Central memory CD8-positive, alpha-beta T cell (primary cell): Measurements from ENCODE around the gene SEC16B.

Source experiments
- ATAC-seq: fragments of 150-1000 bp; cut with Tn5 transposase; replicated peaks from 2 replicates; pipeline ENCODE4 v1.10.0; 2022; ENCODE audit warnings: mild to moderate bottlenecking, moderate FRiP score, moderate number of reproducible peaks; ENCODE audit not compliant: poor library complexity, severe bottlenecking; ENCODE audit errors: extremely low read depth
- DNase-seq, 2 donors: peaks; one replicate each; pipeline ENCODE4 v3.0.0; 2021; ENCODE audit warnings: low spot score in 2 of 2
- H3K27ac Mint-ChIP-seq: one replicate; pipeline ENCODE4 v1.8.0; 2022; ENCODE audit warnings: low read depth, mild to moderate bottlenecking, moderate library complexity, mixed read lengths
- H3K27me3 Mint-ChIP-seq: one replicate; pipeline ENCODE4 v1.8.0; 2022; ENCODE audit warnings: mixed read lengths
- H3K36me3 Mint-ChIP-seq: one replicate; pipeline ENCODE4 v1.8.0; 2022; ENCODE audit warnings: mild to moderate bottlenecking, moderate library complexity, mixed read lengths; ENCODE audit not compliant: insufficient read depth
- H3K4me1 Mint-ChIP-seq: one replicate; pipeline ENCODE4 v1.8.0; 2022; ENCODE audit warnings: mixed read lengths
- H3K4me3 Mint-ChIP-seq: one replicate; pipeline ENCODE4 v1.8.0; 2022; ENCODE audit warnings: mild to moderate bottlenecking, moderate library complexity, mixed read lengths
- H3K9me3 Mint-ChIP-seq: one replicate; pipeline ENCODE4 v1.8.0; 2022; ENCODE audit warnings: mixed read lengths

The SEC16B gene

DNA sequence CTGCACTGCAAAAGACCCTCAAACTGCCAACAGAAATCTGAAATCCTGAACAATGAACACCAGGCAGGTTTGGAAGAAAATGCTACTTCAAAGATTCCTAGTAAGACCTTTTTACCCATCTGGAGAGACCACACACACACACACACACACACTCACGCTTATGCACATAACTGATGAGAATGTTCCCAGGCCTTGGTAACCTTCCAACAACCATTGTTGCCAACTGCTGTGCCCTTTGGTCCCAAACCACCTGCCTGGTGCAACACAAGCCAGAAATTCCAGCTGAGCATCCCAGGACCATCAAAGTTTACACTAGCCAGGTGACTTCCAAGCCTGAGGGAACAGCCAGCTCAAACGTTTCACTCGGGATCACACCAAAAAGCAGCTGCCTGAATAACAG, 56.9 kb downstream of the SEC16B start:
- Mint-ChIP-seq H3K27ac (no peak overlapping the region), H3K27me3 (no peaks in the 10 kb centered on the region), H3K4me3 (no peak overlapping the region), H3K36me3 (no peaks in the 10 kb centered on the region), H3K4me1 (no peaks in the 10 kb centered on the region), H3K9me3 (peaks cover 21% of the 10 kb centered on the region)
- ATAC-seq (no peak), DNase-seq (no peak)

GRCh38 chr1:177909416-177909815, 60.4 kb downstream of the SEC16B start:
- Mint-ChIP-seq H3K36me3 (peaks cover 2% of the 10 kb centered on the region), H3K27me3 (no peaks in the 10 kb centered on the region), H3K27ac (no peak overlapping the region), H3K9me3 (peaks cover 29% of the 10 kb centered on the region), H3K4me3 (no peak overlapping the region), H3K4me1 (no peaks in the 10 kb centered on the region)
- ATAC-seq (no peak), DNase-seq (no peak)

DNA sequence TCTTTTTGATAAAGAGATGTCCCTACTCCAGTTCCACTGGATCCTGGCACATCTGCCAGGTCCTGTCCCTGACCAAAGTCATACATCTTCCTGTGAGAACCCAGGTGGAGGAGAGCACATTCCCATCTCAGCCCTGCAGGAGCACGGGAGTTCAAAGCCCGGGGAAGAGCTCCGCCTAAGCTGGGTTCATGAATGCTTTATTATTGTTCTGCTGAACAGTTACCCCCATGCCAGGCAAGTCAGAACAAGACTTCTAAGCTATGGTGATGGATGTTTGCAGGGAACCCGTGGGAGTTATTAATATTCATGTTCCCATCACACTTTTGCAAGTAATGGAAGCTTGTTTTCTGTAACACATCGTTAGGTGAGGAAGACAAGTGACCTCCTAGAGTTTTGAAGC, 62.9 kb downstream of the SEC16B start:
- Mint-ChIP-seq H3K9me3 (peaks cover 30% of the 10 kb centered on the region), H3K27ac (no peak overlapping the region), H3K27me3 (no peaks in the 10 kb centered on the region), H3K4me3 (no peak overlapping the region), H3K4me1 (no peaks in the 10 kb centered on the region), H3K36me3 (peaks cover 2% of the 10 kb centered on the region)
- ATAC-seq (no peak), DNase-seq (no peak)

- H3K36me3 Mint-ChIP-seq: peaks cover 2% of the 10 kb centered on the region
- no peak for DNase-seq
- ATAC-seq: no peak
- peaks cover 34% of the 10 kb centered on the region for H3K9me3 Mint-ChIP-seq
- no peaks in the 10 kb centered on the region for H3K27me3 Mint-ChIP-seq
- no peak overlapping the region for H3K27ac Mint-ChIP-seq
- no peaks in the 10 kb centered on the region for H3K4me1 Mint-ChIP-seq
- no peak overlapping the region for H3K4me3 Mint-ChIP-seq
These were observed 64.2 kb downstream of the SEC16B start for GRCh38 chr1:177905686-177906085.

- H3K4me3 Mint-ChIP-seq: no peak overlapping the region
- DNase-seq (no peak), ATAC-seq (no peak)
- peaks cover 3% of the 10 kb centered on the region for H3K36me3 Mint-ChIP-seq
- H3K4me1 Mint-ChIP-seq: no peaks in the 10 kb centered on the region
- no peak overlapping the region for H3K27ac Mint-ChIP-seq
- peaks cover 31% of the 10 kb centered on the region for H3K9me3 Mint-ChIP-seq
- H3K27me3 Mint-ChIP-seq: no peaks in the 10 kb centered on the region
These were observed 67.6 kb downstream of the SEC16B start for GRCh38 chr1:177902266-177902665.

GRCh38 chr1:177897998-177898654, 71.7 kb downstream of the SEC16B start:
- ATAC-seq: no peak
- Mint-ChIP-seq H3K27me3 (no peaks in the 10 kb centered on the region), H3K36me3 (peaks cover 1% of the 10 kb centered on the region), H3K4me1 (no peaks in the 10 kb centered on the region), H3K4me3 (no peak overlapping the region), H3K9me3 (peaks cover 42% of the 10 kb centered on the region), H3K27ac (no peak overlapping the region)
- no peak for DNase-seq

GRCh38 chr1:177897281-177897997, 72.4 kb downstream of the SEC16B start:
- ATAC-seq (no peak), DNase-seq (no peak)
- Mint-ChIP-seq H3K36me3 (peaks cover 1% of the 10 kb centered on the region), H3K27ac (no peak overlapping the region), H3K4me3 (no peak overlapping the region), H3K4me1 (no peaks in the 10 kb centered on the region), H3K27me3 (no peaks in the 10 kb centered on the region), H3K9me3 (peaks cover 42% of the 10 kb centered on the region)
